ENCODE data around the gene HCRT. TPM values are rescaled to one million over a fixed set of nuclear protein-coding genes. Genes with fewer than 3 reads are reported as not detected.
"Not testable (repeated sequence)": the region's sequence is repeated elsewhere in the genome, so short reads cannot be mapped to it uniquely, and the experiment has no call there.

HCRT gene
- total RNA-seq, 2 donors from 2014 or later = not detected

DNA sequence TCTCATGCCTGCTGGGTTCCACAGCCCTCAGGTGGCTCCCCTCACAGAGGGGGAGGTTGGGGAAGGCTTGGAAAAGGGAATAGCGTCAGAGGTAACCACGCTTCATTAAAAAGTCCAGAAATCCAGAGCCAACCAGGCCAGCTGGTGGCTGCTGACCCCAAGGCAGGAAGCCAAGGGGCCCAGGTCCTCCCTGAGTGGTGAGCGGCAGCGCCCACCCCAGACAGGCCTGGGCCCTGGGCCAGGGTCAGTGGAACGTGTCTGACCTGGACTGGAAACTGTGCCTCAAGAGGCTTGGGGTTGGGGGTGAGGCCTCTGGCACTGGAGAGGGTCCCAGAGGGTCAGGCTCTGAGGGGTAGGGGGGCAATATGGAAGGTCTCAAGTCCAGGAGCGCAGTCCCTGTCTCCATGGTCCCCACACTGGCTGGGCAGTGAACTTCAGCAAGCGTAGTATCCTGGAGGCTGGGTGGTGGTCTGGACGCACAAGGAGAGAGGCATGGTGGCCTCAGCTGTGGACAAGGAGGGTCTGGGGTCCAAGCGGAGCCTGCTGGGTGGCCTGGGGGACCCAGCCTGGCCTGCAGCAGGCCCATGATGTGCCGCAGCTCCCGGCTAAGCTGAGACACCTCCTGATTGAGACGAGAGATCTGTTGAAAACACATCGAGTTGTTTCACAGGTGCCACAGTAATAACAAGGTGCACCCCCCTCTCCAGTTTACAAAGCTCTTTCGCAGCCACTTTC lies 25.3 kb downstream of the HCRT start:
- DNase-seq (ENCODE audit: low spot score) = no peak
- Histone ChIP-seq H3K4me1 (peaks cover 0 to 6% of the 10 kb centered on the region in 2 donors), H3K36me3 (no peaks in the 10 kb centered on the region), H3K27me3 (no peaks in the 10 kb centered on the region), H3K4me3 (no peak overlapping the region), H3K27ac (no peak overlapping the region), H3K9me3 (no peaks in the 10 kb centered on the region)
- TF ChIP-seq, protein P1, sequence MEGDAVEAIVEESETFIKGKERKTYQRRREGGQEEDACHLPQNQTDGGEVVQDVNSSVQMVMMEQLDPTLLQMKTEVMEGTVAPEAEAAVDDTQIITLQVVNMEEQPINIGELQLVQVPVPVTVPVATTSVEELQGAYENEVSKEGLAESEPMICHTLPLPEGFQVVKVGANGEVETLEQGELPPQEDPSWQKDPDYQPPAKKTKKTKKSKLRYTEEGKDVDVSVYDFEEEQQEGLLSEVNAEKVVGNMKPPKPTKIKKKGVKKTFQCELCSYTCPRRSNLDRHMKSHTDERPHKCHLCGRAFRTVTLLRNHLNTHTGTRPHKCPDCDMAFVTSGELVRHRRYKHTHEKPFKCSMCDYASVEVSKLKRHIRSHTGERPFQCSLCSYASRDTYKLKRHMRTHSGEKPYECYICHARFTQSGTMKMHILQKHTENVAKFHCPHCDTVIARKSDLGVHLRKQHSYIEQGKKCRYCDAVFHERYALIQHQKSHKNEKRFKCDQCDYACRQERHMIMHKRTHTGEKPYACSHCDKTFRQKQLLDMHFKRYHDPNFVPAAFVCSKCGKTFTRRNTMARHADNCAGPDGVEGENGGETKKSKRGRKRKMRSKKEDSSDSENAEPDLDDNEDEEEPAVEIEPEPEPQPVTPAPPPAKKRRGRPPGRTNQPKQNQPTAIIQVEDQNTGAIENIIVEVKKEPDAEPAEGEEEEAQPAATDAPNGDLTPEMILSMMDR (IDR thresholded peaks at IDR 0.05) = no peak

DNA sequence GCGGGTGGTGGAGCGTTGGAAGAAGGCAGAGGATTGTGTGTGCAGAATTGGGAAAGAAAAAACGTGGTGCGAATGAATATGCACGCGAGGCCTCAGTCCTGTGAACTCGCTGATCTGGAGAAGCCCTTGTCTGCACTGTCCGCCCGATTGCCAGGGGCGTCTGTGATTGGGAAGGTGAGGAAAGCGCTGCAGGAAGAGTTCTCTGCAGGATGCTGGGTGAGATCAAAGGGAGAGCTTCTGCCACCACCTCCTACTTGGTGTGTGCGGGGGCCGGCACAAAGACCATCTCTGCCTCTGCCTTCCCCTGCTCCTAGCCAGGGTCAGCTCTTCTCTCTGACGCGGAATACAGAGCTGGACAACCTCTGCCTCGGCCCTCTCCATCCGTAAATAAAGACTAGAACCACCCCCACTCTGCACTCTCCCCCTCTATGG lies 29.6 kb downstream of the HCRT start:
- TF ChIP-seq, protein P1 (IDR thresholded peaks at IDR 0.05) = no peak
- DNase-seq (ENCODE audit: low spot score) = no peak
- no peaks in the 10 kb centered on the region for H3K27me3 ChIP-seq
- peaks cover 0 to 36% of the 10 kb centered on the region in 2 donors for H3K4me1 ChIP-seq
- H3K36me3 ChIP-seq = peaks cover 3% of the 10 kb centered on the region
- peak overlapping the region; percentile 44 to 79 for H3K27ac ChIP-seq
- H3K4me3 ChIP-seq = peak overlapping the region; percentile 35 to 98
- no peaks in the 10 kb centered on the region for H3K9me3 ChIP-seq

DNA sequence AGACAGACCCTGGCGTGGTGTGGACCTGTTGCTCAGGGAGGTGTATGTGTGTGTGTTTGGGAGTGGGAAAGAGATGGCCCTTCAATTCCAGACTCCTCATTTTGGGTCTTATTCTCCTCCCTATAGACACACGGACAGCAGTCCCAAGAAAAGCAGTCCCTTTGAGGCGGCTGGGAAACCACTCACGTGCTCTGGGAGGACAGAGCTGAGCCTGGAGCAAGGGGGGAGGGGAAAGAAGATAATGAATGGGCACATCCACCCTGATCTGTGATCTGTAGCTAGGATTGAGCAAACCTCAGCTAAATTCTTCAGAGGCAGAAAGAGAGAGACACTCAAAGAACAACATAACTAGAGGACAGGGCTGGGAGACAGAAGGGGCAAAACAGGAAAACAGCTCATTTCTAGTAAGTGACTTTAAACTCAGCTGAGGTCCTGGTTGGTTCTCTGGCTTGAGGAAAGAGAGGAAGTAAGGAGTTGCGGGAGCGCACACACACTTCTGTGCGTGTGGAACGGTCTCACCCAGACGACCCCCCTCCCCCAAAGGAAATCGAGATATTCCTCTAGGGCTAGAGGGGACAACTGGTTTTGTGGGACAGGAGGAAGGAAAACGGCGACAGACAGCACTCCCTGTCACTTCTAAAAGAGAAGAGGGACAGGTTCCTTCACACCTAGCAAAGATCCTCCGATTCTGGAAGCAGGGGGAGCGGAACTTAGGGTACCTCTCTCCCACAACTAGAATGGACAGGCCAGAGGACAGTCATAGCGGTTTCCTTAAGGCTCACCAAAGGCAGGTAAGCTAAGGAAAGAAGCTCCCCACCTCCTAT lies 31.1 kb downstream of the HCRT start:
- Histone ChIP-seq H3K27ac (peak overlapping the region; percentile 79 to 82), H3K4me1 (peaks cover 0 to 36% of the 10 kb centered on the region in 2 donors), H3K4me3 (peak overlapping the region; percentile 95 to 98), H3K9me3 (no peaks in the 10 kb centered on the region), H3K27me3 (no peaks in the 10 kb centered on the region), H3K36me3 (peaks cover 10% of the 10 kb centered on the region)
- no peak for DNase-seq (ENCODE audit: low spot score)
- TF ChIP-seq, protein P1 (IDR thresholded peaks at IDR 0.05) = no peak

DNA sequence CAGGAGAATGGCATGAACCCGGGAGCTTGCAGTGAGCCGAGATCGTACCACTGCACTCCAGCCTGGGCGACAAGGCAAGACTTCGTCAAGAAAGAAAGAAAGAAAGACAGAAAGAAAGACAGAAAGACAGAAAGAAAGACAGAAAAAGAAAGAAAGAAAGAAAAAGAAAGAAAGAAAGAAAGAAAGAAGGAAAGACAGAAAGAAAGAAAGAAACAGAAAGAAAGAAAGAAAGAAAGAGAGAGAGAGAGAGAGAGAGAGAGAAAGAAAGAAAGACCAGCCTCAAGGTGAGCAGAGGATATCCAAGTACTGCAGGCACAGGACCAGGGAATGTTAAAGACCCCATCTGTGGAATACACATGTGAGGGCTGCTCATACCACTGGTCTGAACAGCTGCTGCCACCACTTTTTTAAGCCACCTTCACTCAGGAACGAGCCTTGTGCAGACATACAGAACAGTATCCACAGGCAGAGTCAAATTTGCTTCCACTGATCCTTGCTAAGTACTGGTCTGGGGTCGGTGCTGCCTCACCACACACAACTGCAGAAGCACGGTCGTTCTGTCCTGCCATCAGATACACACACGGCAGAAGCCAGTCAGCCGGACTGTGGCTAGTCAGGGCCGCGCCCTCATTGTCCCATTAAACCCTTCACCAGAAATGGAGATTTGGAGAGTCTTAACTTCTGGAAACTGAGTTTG lies 38.2 kb downstream of the HCRT start:
- DNase-seq (ENCODE audit: low spot score) = no peak
- H3K27me3 ChIP-seq = no peaks in the 10 kb centered on the region
- no peak overlapping the region for H3K4me3 ChIP-seq
- peaks cover 18% of the 10 kb centered on the region for H3K36me3 ChIP-seq
- H3K27ac ChIP-seq = no peak overlapping the region
- H3K9me3 ChIP-seq = no peaks in the 10 kb centered on the region
- TF ChIP-seq, protein P1 (IDR thresholded peaks at IDR 0.05) = no peak
- peaks cover 0 to 24% of the 10 kb centered on the region in 2 donors for H3K4me1 ChIP-seq

DNA sequence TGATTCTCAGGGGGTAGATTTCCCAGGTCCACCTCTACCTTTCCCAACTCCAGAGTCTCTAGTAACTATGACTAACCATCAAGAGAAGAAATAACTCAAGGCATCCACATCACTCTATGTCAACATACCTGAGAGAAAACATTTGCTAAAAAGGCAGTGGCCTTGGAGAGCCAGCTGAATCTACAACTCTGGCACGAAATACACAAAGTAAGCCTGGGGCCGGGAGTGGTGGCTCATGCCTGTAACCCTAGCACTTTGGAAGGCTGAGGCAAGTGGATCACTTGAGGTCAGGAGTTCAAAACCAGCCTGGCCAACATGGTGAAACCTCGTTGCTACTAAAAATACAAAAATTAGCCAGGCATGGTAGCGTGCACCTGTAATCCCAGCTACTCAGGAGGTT lies 42.1 kb downstream of the HCRT start:
- H3K36me3 ChIP-seq; DNase-seq (ENCODE audit: low spot score); H3K27me3 ChIP-seq; H3K4me3 ChIP-seq; H3K9me3 ChIP-seq: not testable (repeated sequence)
- Histone ChIP-seq H3K27ac (peak overlapping the region in 1 of 2 donors; percentile 77), H3K4me1 (peaks cover 0 to 54% of the 10 kb centered on the region in 2 donors)
